Upper lobe of left lung (tissue), 4 donors: ENCODE measurements around the gene CLEC19A.

Experiments
- CTCF ChIP-seq, 6 experiments: fragments of 450-650 bp in 4 of 6; fragments of 200-600 bp in 2 of 6; sonication (generic) in 2 of 6; IDR thresholded peaks; one replicate each; pipeline ENCODE4 v1.5.1; 2016 to 2019; ENCODE audit warnings: antibody characterized with exemption in 6 of 6
- EP300 ChIP-seq, 4 donors: sonication (generic); formaldehyde crosslinking; IDR thresholded peaks; one replicate each; pipeline ENCODE4 v1.5.1; 2017; ENCODE audit warnings: antibody characterized with exemption in 4 of 4, control low read depth in 2 of 4
- POLR2A ChIP-seq, 4 donors: fragments of 450-650 bp; IDR thresholded peaks; one replicate each; pipeline ENCODE4 v1.5.1; 2016 to 2017; ENCODE audit warnings: antibody characterized with exemption in 4 of 4, mild to moderate bottlenecking in 2 of 4

GRCh38 chr16:19242987-19243575, 42.5 kb upstream of the CLEC19A start:
- TF ChIP-seq POLR2A (IDR thresholded peaks at IDR 0.05) = no peak
- TF ChIP-seq CTCF (IDR thresholded peaks at IDR 0.05) = no peak
- no peak for TF ChIP-seq EP300 (IDR thresholded peaks at IDR 0.05)
